ENCODE measurements around the gene SECTM1.
A peak's percentile ranks its signal among the peaks of the same experiment; 100 is the strongest.

The SECTM1 gene

DNA sequence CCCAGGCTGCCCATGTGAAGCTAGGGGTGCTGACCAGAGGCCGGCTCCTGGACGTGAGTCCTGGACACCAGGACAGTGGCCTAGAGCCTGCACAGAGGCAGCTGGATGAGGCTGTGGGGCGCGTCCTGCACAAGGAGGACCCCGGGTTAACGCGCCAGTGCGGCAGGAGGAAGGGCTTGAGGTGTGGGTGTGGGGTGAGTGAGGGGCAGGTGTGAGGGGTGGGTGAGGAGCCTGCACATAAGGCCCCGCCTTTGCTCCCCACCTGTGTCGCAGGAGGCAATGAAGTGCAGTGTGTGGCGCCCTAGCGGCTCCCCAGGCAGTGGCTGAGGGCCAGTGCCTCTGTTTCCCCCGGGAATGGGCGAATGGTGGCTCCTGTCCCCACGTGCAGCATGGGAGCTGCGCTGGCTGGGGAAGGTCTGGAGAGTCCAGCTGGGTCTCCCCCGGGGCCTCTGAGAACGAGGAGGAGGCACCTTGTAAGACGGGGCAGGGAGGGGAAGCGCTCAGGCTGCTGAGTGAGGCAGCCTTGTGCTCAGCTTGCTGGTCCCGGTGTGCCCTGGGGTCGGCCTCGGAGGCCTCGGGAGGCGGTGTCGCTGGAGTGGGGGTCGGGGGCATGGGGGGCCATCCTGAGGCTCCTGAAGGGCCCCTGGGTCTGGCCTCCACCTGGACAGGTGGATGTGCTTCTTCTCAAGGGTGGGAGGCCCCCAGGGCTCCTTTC lies 19.4 kb downstream of the SECTM1 start:
- no peak for DNase-seq

GRCh38 chr17:82313195-82314011 lies 20.2 kb downstream of the SECTM1 start:
- no peak for DNase-seq

DNA sequence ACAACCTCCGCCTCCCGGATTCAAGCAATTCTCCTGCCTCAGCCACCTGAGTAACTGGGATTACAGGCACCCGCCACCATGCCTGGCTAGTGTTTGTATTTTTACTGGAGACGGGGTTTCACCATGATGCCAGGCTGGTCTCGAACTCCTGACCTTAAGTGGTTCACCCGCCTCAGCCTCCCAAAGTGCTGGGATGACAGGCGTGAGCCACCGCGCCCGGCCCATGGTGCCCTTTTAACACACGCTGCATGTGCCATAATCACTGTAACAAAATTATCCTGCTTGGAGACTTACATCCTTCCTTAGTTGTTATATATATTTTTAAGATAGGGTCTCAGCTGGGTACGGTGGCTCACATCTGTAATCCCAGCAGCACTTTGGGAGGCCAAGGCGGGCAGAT lies 21.6 kb downstream of the SECTM1 start:
- no peak for DNase-seq

- no peak for DNase-seq
Observed at GRCh38 chr17:82310877-82311276, 22.7 kb downstream of the SECTM1 start.

- DNase-seq, result no peak
Observed at GRCh38 chr17:82309656-82310570, 23.7 kb downstream of the SECTM1 start.

DNA sequence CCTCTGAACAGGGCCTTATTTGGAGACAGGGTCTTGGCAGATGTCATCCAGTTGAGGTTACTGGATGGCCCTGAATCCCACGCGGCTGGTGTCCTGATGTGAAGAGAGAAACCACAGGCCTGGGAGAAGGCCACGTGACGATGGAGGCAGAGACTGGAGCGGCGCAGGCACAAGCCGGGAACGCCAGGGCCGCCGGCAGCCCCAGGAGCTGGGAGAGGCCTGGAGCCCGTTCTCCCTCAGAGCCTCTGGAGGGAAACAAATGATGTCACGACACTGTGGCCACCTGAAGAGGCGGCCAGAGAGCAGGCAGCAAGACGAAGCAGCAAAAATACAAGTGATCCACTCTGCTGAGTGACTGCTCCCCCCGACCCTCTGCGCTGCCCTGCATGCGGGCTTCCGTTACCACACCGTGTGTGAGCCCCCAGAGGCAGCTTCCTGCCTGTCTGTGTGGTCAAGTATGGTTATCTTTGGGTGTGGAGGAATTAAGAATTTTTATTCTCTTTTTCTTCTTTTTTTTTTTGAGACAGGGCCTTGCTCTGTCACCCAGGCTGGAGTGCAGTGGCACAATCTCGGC lies 27.8 kb downstream of the SECTM1 start:
- no peak for DNase-seq

- no peak for DNase-seq
Observed at GRCh38 chr17:82304826-82305726, 28.5 kb downstream of the SECTM1 start.

- no peak for DNase-seq
Observed at GRCh38 chr17:82303944-82304808, 29.4 kb downstream of the SECTM1 start.

GRCh38 chr17:82302991-82303943 lies 30.3 kb downstream of the SECTM1 start:
- no peak for DNase-seq

GRCh38 chr17:82302568-82302963 lies 31.0 kb downstream of the SECTM1 start:
- no peak for DNase-seq

GRCh38 chr17:82301916-82302567 lies 31.5 kb downstream of the SECTM1 start:
- no peak for DNase-seq

DNA sequence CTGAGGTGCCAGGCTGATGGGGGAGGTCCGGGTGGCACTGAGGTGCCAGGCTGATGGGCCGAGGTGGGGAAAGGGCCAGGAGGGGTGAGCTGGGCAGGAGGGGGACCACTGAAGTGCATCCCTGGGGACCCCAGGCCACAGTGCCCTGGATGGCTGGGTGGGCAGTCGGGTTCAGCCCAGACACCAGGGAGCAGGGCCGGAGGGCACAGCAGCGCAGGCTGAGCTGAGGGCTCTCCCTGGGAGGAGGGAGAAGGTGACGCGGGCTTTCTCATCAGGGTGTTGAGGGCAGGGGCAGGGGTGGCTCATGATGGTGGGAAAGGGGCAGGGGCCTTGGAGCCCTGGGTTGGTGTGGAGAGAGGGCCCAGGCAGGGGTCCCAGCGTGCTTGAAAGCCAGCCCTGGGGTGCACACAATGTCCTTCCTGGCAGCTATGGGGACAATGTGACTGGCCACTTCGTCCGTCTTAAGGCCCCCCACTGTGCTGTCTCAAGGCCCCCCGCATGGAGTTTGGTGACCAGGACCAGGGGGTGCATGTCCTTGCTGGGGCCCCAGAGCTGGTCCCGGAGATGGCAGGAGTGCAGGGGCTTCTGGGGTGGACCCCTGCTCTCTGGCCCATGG lies 32.2 kb downstream of the SECTM1 start:
- DNase-seq, result no peak

GRCh38 chr17:82300707-82301270 lies 32.8 kb downstream of the SECTM1 start:
- DNase-seq, result peak; percentile 47

DNA sequence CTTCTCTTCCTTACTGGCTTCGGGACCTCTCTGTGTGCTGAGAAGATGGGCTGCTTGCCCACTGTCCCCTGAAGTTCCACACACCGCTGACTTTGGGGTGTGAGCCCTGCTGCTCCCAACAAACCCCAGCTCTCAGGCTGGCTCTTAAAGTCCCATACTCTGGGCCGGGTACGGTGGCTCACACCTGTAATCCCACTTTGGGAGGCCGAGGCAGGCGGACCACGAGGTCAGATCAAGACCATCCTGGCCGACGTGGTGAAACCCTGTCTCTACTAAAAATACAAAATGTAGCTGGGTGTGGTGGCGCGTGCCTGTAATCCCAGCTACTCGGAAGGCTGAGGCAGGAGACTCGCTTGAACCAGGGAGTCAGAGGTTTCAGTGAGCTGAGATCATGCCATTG lies 33.3 kb downstream of the SECTM1 start:
- DNase-seq, result no peak

GRCh38 chr17:82299452-82299851 lies 34.1 kb downstream of the SECTM1 start:
- DNase-seq, result no peak

DNA sequence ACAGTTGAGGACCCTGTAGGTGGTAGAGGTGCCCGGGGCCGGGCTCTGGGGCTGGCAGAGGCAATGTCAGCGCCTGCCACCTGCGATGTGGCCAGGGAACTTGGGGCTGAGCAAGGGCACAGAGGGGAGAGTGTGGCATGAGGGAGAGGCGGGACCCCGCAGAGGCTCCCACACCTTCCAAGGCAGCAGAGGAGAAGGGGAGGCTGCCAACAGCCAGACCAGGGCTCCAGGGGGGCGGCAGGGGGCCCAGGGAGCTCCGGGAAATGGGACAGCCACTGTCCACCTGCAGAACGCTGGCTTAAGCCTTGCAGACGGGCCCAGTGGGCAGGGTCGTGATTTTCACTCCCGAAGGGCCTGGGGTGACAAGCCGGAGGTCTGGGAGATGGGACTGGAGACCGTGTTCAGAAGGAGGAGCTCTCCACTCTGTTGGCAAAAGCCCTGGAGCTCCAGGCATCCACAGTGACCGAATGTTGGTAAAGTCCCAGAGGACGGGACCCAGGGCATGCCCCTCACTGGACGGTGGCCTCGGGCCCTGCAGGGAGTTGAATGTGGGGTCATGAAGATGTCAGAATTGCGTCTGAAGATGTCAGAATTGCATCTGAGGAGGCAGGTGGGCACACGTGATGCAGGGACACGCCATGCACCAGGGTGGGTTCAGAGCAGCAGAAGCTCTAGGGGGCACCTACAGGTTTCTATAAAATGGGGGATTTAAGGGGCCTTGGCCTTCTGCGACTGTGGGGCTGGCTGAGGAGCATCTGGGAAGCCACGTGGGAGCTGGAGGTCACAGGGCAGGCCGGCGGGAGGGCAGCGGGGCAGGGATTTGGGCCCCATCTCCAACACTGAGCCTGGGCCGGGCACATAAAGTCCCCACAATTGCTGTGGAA lies 34.8 kb downstream of the SECTM1 start:
- DNase-seq, result no peak
